Activated naive CD8-positive, alpha-beta T cell treated with anti-CD3 and anti-CD28 coated beads, Interleukin-2, amount 50 U/mL, for 24 hours (primary cell): ENCODE results near the gene RBM39.
"Not testable (repeated sequence)": the region's sequence is repeated elsewhere in the genome, so short reads cannot be mapped to it uniquely, and the experiment has no call there.

Source experiments
- ATAC-seq: fragments of 150-1000 bp; cut with Tn5 transposase; one replicate; pipeline ENCODE4 v1.10.0; 2021
- DNase-seq: peaks from one replicate; pipeline ENCODE4 v3.0.0; 2021
- H3K27ac Mint-ChIP-seq: one replicate; pipeline ENCODE4 v1.8.0; 2021; ENCODE audit warnings: mild to moderate bottlenecking, mixed read lengths
- H3K27me3 Mint-ChIP-seq: one replicate; pipeline ENCODE4 v1.8.0; 2021; ENCODE audit warnings: mixed read lengths
- H3K36me3 Mint-ChIP-seq: one replicate; pipeline ENCODE4 v1.8.0; 2021; ENCODE audit warnings: low read depth, mixed read lengths
- H3K4me1 Mint-ChIP-seq: one replicate; pipeline ENCODE4 v1.8.0; 2021; ENCODE audit warnings: mixed read lengths
- H3K4me3 Mint-ChIP-seq: one replicate; pipeline ENCODE4 v1.8.0; 2021; ENCODE audit warnings: mild to moderate bottlenecking, moderate library complexity, mixed read lengths
- H3K9me3 Mint-ChIP-seq: one replicate; pipeline ENCODE4 v1.8.0; 2021; ENCODE audit warnings: mixed read lengths

RBM39 gene

DNA sequence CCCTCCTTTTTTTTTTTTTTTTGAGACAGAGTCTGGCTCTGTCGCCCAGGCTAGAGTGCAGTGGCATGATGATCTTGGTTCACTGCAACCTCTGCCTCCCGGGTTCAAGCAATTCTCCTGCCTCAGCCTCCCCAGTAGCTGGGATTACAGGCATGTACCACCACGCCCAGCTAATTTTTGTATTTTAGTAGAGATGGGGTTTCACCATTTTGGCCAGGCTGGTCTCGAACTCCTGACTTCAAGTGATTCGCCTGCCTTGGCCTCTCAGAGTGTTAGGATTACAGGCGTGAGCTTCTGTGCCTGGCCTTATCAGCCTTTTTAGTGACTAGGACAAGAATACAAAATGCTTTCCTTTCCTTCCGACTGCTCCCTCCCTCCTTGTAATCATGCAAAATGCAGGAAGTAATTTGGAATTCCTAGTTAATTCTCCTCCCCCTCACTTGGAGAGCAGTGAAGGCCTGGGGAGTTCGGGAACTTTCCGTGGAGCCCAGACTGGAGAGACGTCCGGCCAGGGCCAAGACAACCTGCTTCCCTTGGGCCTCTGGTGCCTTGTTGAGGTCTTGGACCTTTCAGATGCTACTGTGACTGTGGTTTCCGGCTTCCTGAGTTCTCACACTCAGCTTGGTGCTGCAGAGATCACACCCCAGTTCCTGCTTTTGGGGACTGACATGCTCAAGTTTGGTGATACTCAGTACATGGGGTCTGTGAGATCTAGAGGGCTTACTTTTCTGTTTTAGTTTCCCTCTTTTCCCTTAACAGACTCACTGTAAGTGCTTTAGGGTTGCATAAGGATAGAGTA is 25.8 kb upstream of the RBM39 start:
- peak overlapping the region; percentile 75 for H3K4me3 Mint-ChIP-seq
- peaks cover 6% of the 10 kb centered on the region for H3K36me3 Mint-ChIP-seq
- peak overlapping the region; percentile 98 for H3K27ac Mint-ChIP-seq
- no peaks in the 10 kb centered on the region for H3K27me3 Mint-ChIP-seq
- DNase-seq: peak; percentile 67
- H3K9me3 Mint-ChIP-seq: peaks cover 7% of the 10 kb centered on the region
- peaks cover 48% of the 10 kb centered on the region for H3K4me1 Mint-ChIP-seq
- peak; percentile 13 for ATAC-seq

DNA sequence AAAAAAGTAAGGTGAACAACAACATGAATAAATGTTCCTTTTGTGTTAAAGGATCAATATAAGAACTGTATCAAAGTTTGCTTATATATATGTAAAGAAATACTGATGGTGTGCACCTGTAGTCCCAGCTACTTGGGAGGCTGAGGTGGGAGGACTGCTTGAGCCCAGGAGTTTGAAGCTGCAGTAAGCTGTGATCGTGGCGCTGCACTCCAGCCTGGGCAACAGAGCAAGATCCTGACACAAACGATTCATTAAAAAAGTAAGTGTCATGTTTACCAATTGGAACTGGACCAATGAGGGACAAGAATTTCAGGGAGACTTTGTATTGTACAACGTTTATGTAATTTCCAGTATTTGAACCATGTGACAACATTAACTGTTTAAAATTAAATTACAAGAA is 24.8 kb upstream of the RBM39 start:
- peak overlapping the region; percentile 98 for H3K27ac Mint-ChIP-seq
- ATAC-seq (no peak), DNase-seq (no peak)
- H3K4me1 Mint-ChIP-seq: peaks cover 47% of the 10 kb centered on the region
- peaks cover 7% of the 10 kb centered on the region for H3K9me3 Mint-ChIP-seq
- no peaks in the 10 kb centered on the region for H3K27me3 Mint-ChIP-seq
- no peak overlapping the region for H3K4me3 Mint-ChIP-seq
- peaks cover 6% of the 10 kb centered on the region for H3K36me3 Mint-ChIP-seq

DNA sequence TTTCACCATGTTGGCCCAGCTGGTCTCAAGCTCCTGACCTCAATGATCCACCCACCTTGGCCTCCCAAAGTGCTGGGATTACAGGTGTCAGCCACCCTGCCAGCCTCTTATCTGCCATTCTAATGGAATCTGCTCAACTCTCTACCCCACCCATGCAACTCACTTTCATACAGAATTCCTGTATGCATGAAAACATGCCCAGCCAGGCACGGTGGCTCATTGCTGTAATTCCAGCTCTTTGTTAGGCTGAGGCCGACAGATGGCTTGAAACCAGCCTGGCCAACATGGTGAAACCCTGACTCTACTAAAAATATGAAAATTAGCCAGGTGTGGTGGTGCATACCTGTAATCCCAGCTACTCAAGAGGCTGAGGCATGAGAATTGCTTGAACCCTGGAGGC is 22.9 kb upstream of the RBM39 start:
- H3K9me3 Mint-ChIP-seq, H3K27me3 Mint-ChIP-seq, H3K27ac Mint-ChIP-seq, H3K36me3 Mint-ChIP-seq, DNase-seq, H3K4me3 Mint-ChIP-seq, ATAC-seq: not testable (repeated sequence)
- H3K4me1 Mint-ChIP-seq: peaks cover 38% of the 10 kb centered on the region

DNA sequence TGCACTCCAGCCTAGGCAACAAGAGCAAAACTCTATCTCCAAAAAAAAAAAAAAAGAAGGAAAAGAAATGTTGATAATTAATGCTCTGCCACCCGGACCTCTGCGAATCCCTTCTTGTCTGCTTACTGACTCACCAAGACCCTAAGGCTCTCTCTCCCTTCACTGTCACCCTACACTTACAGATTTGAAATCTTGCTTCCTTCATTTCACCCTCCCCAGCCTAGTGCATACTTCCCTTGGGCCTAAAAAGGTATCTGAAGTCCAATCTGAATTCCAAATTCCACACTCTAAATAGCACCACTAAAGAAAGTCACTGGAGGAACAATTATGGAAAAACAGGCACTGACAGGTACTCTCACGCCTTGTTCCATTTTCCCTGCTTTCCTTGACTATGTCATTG is 20.4 kb upstream of the RBM39 start:
- no peak for DNase-seq
- ATAC-seq: no peak
- Mint-ChIP-seq H3K27ac (no peak overlapping the region), H3K36me3 (no peaks in the 10 kb centered on the region), H3K9me3 (no peaks in the 10 kb centered on the region), H3K4me1 (peaks cover 16% of the 10 kb centered on the region), H3K4me3 (no peak overlapping the region), H3K27me3 (no peaks in the 10 kb centered on the region)

DNA sequence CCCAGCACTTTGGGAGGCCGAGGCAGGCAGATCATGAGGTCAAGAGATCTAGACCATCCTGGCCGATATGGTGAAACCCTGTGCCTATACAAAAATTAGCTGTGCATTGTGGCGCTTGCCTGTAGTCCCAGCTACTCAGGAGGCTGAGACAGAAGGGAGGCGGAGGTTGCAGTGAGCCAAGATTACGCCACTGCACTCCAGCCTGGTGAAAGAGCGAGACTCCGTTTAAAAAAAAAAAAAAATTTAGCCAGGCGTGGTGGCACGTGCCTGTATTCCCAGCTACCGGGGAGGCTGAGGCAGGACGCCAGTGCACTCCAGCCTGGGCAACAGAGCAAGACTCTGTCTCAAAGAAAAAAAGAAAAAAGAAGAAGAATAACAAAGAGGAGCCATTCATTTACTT is 19.5 kb upstream of the RBM39 start:
- not testable (repeated sequence) for DNase-seq, H3K9me3 Mint-ChIP-seq, ATAC-seq, H3K4me3 Mint-ChIP-seq, H3K27ac Mint-ChIP-seq, H3K27me3 Mint-ChIP-seq, H3K36me3 Mint-ChIP-seq
- H3K4me1 Mint-ChIP-seq: peaks cover 12% of the 10 kb centered on the region

DNA sequence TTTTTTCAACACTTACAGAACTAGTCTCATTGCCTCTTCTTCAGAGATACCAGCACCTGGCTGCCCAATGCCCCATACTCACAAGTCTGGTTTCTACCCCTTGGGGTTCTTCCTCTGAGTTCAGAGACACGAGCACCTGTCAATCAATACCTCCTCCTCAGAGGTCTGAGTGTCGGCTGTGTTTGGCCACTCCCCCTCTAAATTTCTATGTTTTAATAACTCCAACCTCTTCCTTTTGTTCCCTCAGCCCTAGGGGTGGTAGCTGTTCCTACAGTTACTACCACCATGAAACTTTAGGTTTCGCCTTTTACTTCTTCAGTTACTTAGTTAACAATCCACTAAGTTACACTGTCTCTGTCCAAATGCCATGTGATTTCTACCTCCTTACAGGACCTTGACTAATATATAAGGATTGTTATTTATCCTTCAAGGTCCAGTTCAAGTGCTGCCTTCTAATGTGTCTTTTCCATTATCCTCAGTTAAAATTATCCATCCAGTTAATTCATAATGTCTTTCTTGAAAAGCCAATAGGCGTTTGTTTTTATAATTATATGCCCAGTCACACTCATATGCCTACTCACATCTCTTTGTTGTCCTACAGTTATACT is 15.1 kb upstream of the RBM39 start:
- ATAC-seq (no peak), DNase-seq (no peak)
- Mint-ChIP-seq H3K36me3 (no peaks in the 10 kb centered on the region), H3K27ac (no peak overlapping the region), H3K9me3 (no peaks in the 10 kb centered on the region), H3K4me3 (no peak overlapping the region), H3K27me3 (no peaks in the 10 kb centered on the region), H3K4me1 (peaks cover 4% of the 10 kb centered on the region)

DNA sequence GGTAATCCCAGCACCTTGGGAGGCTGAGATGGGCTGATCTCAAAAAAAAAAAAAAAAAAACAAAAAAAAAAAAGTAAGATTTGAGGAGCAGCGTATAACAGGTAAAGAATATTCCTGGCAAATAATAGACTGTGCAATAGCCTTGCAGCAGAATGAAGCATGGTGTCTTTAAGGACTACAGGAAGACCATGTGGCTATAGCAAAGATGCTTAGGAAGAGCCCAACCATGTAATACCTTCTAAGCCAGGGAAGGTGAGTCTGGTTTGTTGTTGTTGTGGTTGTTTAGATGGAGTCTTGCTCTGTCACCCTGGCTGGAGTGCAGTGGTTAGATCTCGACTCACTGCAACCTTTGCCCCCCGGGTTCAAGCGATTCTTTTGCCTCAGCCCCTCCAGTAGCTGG is 14.3 kb upstream of the RBM39 start:
- no peaks in the 10 kb centered on the region for H3K36me3 Mint-ChIP-seq
- H3K27me3 Mint-ChIP-seq: no peaks in the 10 kb centered on the region
- ATAC-seq: no peak
- DNase-seq: no peak
- H3K4me3 Mint-ChIP-seq: no peak overlapping the region
- H3K27ac Mint-ChIP-seq: no peak overlapping the region
- H3K4me1 Mint-ChIP-seq: peaks cover 4% of the 10 kb centered on the region
- no peaks in the 10 kb centered on the region for H3K9me3 Mint-ChIP-seq

DNA sequence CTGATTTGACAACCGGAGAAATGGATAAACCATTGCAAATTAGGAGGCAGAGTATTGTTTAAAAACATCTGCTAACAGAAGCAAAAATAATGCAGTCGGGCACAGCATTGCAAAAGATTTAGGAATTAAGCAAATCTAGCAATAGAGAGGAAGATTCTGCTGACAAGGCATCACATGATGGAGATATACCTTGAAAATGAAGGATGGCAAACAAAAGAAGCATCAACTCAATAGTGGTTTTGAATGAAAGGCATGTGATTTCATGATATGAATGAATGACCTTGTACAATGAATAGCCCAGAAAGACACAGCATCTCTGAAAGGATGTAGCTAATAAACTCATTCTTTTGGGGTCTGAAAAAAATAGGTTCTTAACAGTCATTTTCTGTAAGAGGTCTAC is 8.6 kb upstream of the RBM39 start:
- ATAC-seq: no peak
- H3K4me3 Mint-ChIP-seq: no peak overlapping the region

DNA sequence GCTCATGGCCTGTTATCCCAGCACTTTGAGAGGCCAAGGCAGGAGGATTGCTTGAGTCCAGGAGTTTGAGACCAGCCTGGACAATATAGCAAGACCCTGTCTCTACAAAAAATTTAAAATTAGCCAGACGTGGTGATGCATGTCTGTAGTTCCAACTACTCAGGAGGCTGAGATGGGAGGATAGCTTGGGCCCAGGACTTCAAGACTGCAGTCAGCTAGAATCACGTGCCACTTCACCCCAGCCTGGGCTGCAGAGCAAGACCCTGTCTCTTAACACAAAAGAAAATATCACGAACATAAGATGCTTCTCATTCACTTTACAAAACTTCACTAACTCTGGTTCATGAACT is 2.4 kb upstream of the RBM39 start:
- H3K9me3 Mint-ChIP-seq, H3K27me3 Mint-ChIP-seq, ATAC-seq, DNase-seq: not testable (repeated sequence)
- Mint-ChIP-seq H3K27ac (peak overlapping the region; percentile 99), H3K4me3 (peak overlapping the region; percentile 97), H3K36me3 (peaks cover 26% of the 10 kb centered on the region), H3K4me1 (peaks cover 31% of the 10 kb centered on the region)

More for the DNA sequence above, 8.6 kb upstream of the RBM39 start:
- Mint-ChIP-seq H3K27me3 (no peaks in the 10 kb centered on the region), H3K36me3 (no peaks in the 10 kb centered on the region), H3K4me1 (no peaks in the 10 kb centered on the region), H3K9me3 (no peaks in the 10 kb centered on the region), H3K27ac (no peak overlapping the region)
- DNase-seq: no peak

DNA sequence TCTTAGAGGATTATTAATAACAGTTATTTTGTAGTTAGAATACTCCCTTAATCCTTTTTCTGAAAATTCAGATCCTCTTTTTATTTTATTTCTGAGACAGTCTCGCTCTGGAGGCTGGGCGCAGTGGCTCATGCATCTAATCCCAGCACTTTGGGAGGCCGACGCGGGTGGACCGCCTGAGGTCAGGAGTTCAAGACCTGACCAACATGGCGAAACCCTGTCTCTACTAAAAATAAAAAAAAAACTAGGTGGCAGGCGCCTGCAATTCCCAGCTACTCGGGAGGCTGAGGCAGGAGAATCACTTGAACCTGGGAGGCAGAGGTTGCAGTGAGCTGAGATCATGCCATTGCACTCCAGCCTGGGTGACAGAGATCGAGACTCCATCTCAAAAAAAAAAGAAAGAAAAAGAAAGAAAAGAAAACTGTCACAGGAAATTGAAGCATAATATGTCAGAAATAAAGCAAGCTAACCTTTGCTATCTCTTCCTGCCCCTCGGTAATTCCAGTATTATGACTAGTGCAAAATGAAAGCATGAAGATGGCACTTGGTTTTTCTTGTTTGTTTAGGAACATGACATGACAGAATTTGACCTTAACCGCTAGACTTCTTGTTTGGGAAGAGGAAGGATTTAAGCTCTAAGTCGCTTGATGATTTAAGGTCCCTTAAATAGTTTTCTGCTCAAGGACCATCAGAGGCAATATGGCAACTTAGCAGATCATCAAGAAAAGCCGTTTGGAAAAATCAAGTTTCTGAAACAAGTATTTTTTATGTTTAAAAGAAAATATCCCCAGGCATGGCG is 1.8 kb upstream of the RBM39 start:
- Mint-ChIP-seq H3K27me3 (no peaks in the 10 kb centered on the region), H3K4me3 (peak overlapping the region; percentile 97), H3K36me3 (peaks cover 30% of the 10 kb centered on the region), H3K27ac (peak overlapping the region; percentile 99), H3K4me1 (peaks cover 34% of the 10 kb centered on the region), H3K9me3 (no peaks in the 10 kb centered on the region)
- no peak for ATAC-seq
- peak; percentile 22 for DNase-seq

DNA sequence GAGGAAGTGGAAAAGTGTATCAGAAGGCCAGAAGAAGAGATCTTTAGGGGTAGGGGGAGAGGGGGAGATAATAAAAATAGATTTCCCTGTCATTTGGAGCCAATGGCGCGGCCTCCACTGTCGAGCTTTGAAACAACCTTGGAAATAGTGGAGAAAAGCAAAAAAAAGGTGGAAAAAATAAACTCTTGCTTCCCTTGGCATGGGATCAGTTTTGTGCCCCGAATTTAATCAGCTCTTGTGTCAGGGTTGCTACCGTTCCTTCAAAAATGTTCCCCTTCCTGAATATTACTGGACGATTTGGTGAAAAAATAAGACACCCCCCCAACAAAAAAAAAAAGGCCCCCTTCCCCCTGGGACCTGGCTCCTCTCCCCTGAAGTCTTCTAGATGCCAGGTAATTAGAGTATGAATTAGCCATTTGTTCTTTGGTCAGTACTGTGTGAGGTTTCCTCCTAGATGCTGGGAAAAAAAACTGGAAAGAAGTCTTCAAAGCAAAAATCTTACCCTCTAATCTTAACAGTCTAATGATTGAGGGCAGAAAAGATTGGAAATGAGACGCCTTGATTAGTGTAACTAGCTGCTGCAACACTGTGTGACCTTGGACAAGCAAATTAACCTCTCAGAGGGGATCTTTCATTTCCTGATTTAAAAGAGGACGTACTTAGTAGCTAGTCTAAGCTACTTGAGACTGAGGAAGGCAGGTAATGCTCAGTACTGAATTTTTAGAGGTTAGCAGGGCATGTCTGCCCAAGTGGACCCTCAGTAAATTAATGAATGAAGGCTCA is 872 bp upstream of the RBM39 start:
- H3K27ac Mint-ChIP-seq: peak overlapping the region; percentile 99
- H3K4me1 Mint-ChIP-seq: peaks cover 44% of the 10 kb centered on the region
- H3K4me3 Mint-ChIP-seq: peak overlapping the region; percentile 97
- H3K9me3 Mint-ChIP-seq: no peaks in the 10 kb centered on the region
- no peak for ATAC-seq
- H3K36me3 Mint-ChIP-seq: peaks cover 40% of the 10 kb centered on the region
- no peak for DNase-seq
- H3K27me3 Mint-ChIP-seq: no peaks in the 10 kb centered on the region

DNA sequence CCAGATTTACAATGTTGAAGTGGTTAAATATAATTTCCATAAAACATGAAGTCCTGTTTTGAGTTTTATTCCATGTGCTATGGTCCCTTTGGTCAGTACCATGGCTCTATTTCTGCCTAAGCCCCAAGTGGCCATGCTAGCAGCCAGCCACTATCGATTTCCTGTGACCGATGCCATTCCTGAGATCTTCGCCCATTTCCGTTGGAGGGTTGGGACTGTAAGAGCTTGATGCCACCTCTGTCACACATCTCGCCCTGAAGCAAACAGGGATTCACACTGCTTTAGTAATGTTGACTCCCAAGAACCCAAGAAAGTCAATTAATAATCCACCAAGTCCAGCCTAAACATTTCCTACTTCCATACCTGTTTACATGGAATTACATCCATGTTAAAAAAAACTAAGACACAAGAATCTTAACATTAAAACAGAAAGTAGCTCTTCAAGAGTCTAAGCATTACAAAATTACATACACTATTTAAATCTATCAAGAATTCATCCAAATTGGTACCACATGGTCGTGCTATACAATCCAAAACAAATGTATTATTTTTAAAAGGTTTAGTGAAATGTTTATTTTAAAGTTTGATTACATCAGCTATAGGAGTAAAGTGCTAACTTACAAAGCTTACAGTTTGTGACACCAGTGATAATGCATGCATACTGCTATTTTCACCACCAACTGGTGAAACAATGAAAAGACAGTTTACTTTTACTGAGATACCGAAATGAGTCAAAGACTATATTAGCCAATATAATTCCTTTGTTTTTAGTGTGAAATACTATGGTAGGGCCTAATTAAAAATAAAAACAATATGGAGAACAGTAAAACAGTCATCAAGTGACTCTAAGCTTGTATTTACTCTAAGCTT is 2.5 kb downstream of the RBM39 start:
- DNase-seq (no peak), ATAC-seq (no peak)
- peaks cover 75% of the 10 kb centered on the region for H3K4me1 Mint-ChIP-seq
- no peaks in the 10 kb centered on the region for H3K27me3 Mint-ChIP-seq
- H3K36me3 Mint-ChIP-seq: peaks cover 67% of the 10 kb centered on the region
- H3K9me3 Mint-ChIP-seq: no peaks in the 10 kb centered on the region
- peak overlapping the region; percentile 97 for H3K4me3 Mint-ChIP-seq
- peak overlapping the region; percentile 99 for H3K27ac Mint-ChIP-seq

DNA sequence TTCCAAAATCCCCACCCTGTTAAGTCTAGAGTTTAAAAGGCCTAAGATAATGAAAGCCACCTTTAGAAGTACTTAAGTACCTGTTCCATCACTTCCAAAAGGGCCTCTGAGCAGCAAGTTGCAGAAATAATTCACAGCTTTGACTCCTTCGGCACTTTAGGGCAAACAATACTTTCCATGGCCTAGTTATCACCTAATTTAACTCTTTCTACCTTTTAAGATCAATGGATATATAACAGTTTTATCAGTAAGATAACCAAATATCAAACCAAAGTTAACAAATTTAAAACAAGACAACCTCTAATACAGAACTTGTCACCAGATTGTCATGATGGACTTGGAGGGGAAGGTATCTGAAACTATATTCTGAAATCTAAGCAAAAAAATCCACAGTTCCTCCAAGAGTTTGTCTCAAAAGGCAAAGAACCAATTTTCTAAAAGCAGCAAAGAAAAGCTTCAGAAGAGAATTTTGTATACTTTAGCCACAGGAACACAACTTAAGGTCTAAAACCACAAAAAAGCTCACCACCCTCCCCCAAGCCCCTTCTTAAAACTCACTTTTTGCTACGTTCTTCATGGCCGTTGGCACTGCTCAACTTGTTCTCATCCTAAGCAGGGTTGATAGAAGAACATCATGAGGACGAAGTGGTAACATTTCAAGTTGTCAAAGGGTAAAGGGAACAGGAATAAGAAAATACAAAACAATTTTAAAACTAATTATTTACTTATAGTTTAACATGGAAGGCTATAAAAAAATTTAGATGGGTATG is 3.5 kb downstream of the RBM39 start:
- Mint-ChIP-seq H3K36me3 (peaks cover 76% of the 10 kb centered on the region), H3K9me3 (no peaks in the 10 kb centered on the region), H3K27ac (peak overlapping the region; percentile 91), H3K4me3 (peak overlapping the region; percentile 79), H3K27me3 (no peaks in the 10 kb centered on the region), H3K4me1 (peaks cover 75% of the 10 kb centered on the region)
- no peak for ATAC-seq
- DNase-seq: no peak
